A549 (cell line): Measurements from ENCODE around the gene NGEF. TPM values are rescaled to one million over a fixed set of nuclear protein-coding genes. Genes with fewer than 3 reads are reported as not detected.

Experiments used
- ATAC-seq, 2 experiments: fragments of 200-7000 bp in 1 of 2; fragments of >200 bp in 1 of 2; cut with Nextera tagmentation in 1 of 2; cut with Tn5 transposase in 1 of 2; 3 replicates each; pipeline versions ENCODE4 v1.8.0 to v1.9.1; 2018 to 2020; ENCODE audit warnings: mild to moderate bottlenecking in 1 of 2, moderate library complexity in 1 of 2
- CTCF ChIA-PET: fragments of 300-600 bp; sonication (Branson Sonifier 250); formaldehyde crosslinking; extraction: SDS; loops from one replicate; lab custom pipeline; 2021; ENCODE audit warnings: antibody characterized with exemption, inconsistent platforms; lab: Yijun Ruan, JAX
- POLR2A ChIA-PET: fragments of 350-600 bp; formaldehyde crosslinking; extraction: SDS; loops from one replicate; lab custom pipeline; 2021; ENCODE audit warnings: antibody characterized with exemption, inconsistent platforms; lab: Yijun Ruan, JAX
- DNase-seq, 2 experiments: peaks; one replicate each; pipeline versions ENCODE4 v3.0.0 to v3.0.0-alpha.2; 2011 to 2016; ENCODE audit warnings: low read depth in 1 of 2, low spot score in 1 of 2
- FAIRE-seq: peaks from 2 replicates; lab custom pipeline; 2011; peaks lifted over from hg19 to GRCh38; lab: Jason Lieb, UNC
- H3K27ac ChIP-seq, 2 experiments: fragments of >200 bp; sonication (Bioruptor Twin); formaldehyde crosslinking; 3 replicates each; pipeline ENCODE4 v1.5.1; 2016 to 2017
- H3K4me1 ChIP-seq: fragments of >200 bp; sonication (Bioruptor Twin); formaldehyde crosslinking; 3 replicates; pipeline ENCODE4 v1.6.1; 2016
- H3K4me2 ChIP-seq: fragments of >200 bp; sonication (Bioruptor Twin); formaldehyde crosslinking; 3 replicates; pipeline ENCODE4 v1.6.1; 2016
- H3K4me3 ChIP-seq: fragments of >200 bp; sonication (Bioruptor Twin); formaldehyde crosslinking; 3 replicates; pipeline ENCODE4 v1.5.1; 2016
- H3K9me3 ChIP-seq: fragments of >200 bp; sonication (Bioruptor Twin); formaldehyde crosslinking; 3 replicates; pipeline ENCODE4 v1.6.1; 2016
- ATOH8 ChIP-seq: fragments of 250-450 bp; sonication (Bioruptor Pico); IDR thresholded peaks from 2 replicates; pipeline ENCODE4 v1.5.0; 2020; ENCODE audit warnings: low read depth, mild to moderate bottlenecking, moderate library complexity
- CBX2 ChIP-seq: fragments of 200-600 bp; sonication (generic); IDR thresholded peaks from 2 replicates; pipeline ENCODE4 v1.6.1; 2016; ENCODE audit warnings: low read depth, mild to moderate bottlenecking, borderline replicate concordance
- CBX8 ChIP-seq: fragments of 200-600 bp; sonication (generic); IDR thresholded peaks from 2 replicates; pipeline ENCODE4 v1.6.1; 2016
- CHD2 ChIP-seq: fragments of 150-350 bp; IDR thresholded peaks from 2 replicates; pipeline ENCODE4 v1.6.1; 2014; ENCODE audit warnings: low read length; ENCODE audit not compliant: partially characterized antibody
- CHD4 ChIP-seq: fragments of 200-600 bp; sonication (generic); IDR thresholded peaks from 2 replicates; pipeline ENCODE4 v1.6.1; 2016; ENCODE audit warnings: antibody characterized with exemption, mild to moderate bottlenecking, borderline replicate concordance
- E2F6 ChIP-seq: IDR thresholded peaks from 2 replicates; pipeline ENCODE4 v1.6.1; 2012; ENCODE audit warnings: low read depth, borderline replicate concordance
- EHF ChIP-seq: fragments of 250-450 bp; sonication (Bioruptor Pico); IDR thresholded peaks from 2 replicates; pipeline ENCODE4 v1.5.0; 2020; ENCODE audit warnings: mild to moderate bottlenecking
- FOSL2 ChIP-seq, 2 experiments: fragments of 450-650 bp in 1 of 2; fragments of >200 bp in 1 of 2; sonication (Bioruptor Twin) in 1 of 2; formaldehyde crosslinking; IDR thresholded peaks; 2 replicates each; pipeline versions ENCODE4 v1.5.0 to v1.6.1; 2016 to 2020; ENCODE audit warnings: mild to moderate bottlenecking in 1 of 2, moderate library complexity in 1 of 2
- FOXS1 ChIP-seq: fragments of 250-450 bp; sonication (Bioruptor Pico); IDR thresholded peaks from 2 replicates; pipeline ENCODE4 v1.5.0; 2020; ENCODE audit warnings: mild to moderate bottlenecking, moderate library complexity
- HMGXB4 ChIP-seq: fragments of 250-450 bp; sonication (Bioruptor Pico); IDR thresholded peaks from 2 replicates; pipeline ENCODE4 v1.5.0; 2021; ENCODE audit warnings: mild to moderate bottlenecking, moderate library complexity, borderline replicate concordance
- HOXA7 ChIP-seq: fragments of 250-450 bp; sonication (Bioruptor Pico); IDR thresholded peaks from 2 replicates; pipeline ENCODE4 v1.5.0; 2020; ENCODE audit warnings: mild to moderate bottlenecking, moderate library complexity
- HOXB13 ChIP-seq: fragments of 250-450 bp; sonication (Bioruptor Pico); IDR thresholded peaks from 2 replicates; pipeline ENCODE4 v1.5.0; 2020; ENCODE audit warnings: low read depth, mild to moderate bottlenecking, moderate library complexity
- JUN ChIP-seq, 2 experiments: fragments of >200 bp; sonication (Bioruptor Twin); formaldehyde crosslinking; IDR thresholded peaks; 2 replicates in 1 of 2; 3 replicates in 1 of 2; pipeline ENCODE4 v1.6.1; 2016 to 2017
- MAX ChIP-seq: IDR thresholded peaks from 2 replicates; pipeline ENCODE4 v1.6.1; 2012
- MYC ChIP-seq: IDR thresholded peaks from 2 replicates; pipeline ENCODE4 v1.6.1; 2012; ENCODE audit warnings: mild to moderate bottlenecking, inconsistent platforms, low read length, improper control_type of control experiment, borderline replicate concordance
- NFE2L2 ChIP-seq: fragments of 150-350 bp; conservative IDR thresholded peaks from 2 replicates; pipeline ENCODE4 v1.6.1; 2014; ENCODE audit warnings: low read length
- PBX3 ChIP-seq: IDR thresholded peaks from 2 replicates; pipeline ENCODE4 v1.6.1; 2012
- POLR2A ChIP-seq: IDR thresholded peaks from 2 replicates; pipeline ENCODE4 v1.6.1; 2012; ENCODE audit warnings: mild to moderate bottlenecking, low read length
- POLR2AphosphoS2 ChIP-seq: conservative IDR thresholded peaks from 2 replicates; pipeline ENCODE4 v1.6.1; 2012; ENCODE audit warnings: low read length, improper control_type of control experiment, inconsistent platforms
- RFX5 ChIP-seq: fragments of 450-650 bp; IDR thresholded peaks from 2 replicates; pipeline ENCODE4 v1.7.1; 2014; ENCODE audit warnings: antibody characterized with exemption, mild to moderate bottlenecking, moderate library complexity
- SMC3 ChIP-seq: fragments of >200 bp; sonication (Bioruptor Twin); formaldehyde crosslinking; IDR thresholded peaks from 3 replicates; pipeline ENCODE4 v1.6.1; 2018; ENCODE audit warnings: inconsistent platforms
- SREBF2 ChIP-seq: fragments of 450-650 bp; IDR thresholded peaks from 2 replicates; pipeline ENCODE4 v1.6.1; 2014; ENCODE audit warnings: mild to moderate bottlenecking, moderate library complexity
- TP53 ChIP-seq: fragments of 250-450 bp; sonication (Bioruptor Pico); IDR thresholded peaks from 2 replicates; pipeline ENCODE4 v1.5.0; 2021; ENCODE audit warnings: mild to moderate bottlenecking, moderate library complexity
- ZFP36 ChIP-seq: fragments of 450-650 bp; IDR thresholded peaks from 2 replicates; pipeline ENCODE4 v1.6.1; 2014; ENCODE audit warnings: borderline replicate concordance; ENCODE audit not compliant: partially characterized antibody
- ZNF302 ChIP-seq: fragments of 250-450 bp; sonication (Bioruptor Pico); IDR thresholded peaks from 2 replicates; pipeline ENCODE4 v1.9.0; 2021; ENCODE audit warnings: inconsistent platforms, mild to moderate bottlenecking, moderate library complexity
- WGBS: methylation state at CpG from one replicate; pipeline ENCODE4 v1.1.6; 2017; ENCODE audit errors: missing lambda C conversion rate; 5-methylcytosine and 5-hydroxymethylcytosine counted together
- polyA plus RNA-seq, 4 experiments: library from polyadenylated mRNA; depleted of rRNA in 3 of 4; stranded (reverse); fragments of >200 nt; fragmentation: RNase III in 1 of 4; extraction: RNeasy Plus Mini Kit Qiagen cat#74134 plus additional on column Dnase treatment in 1 of 4; gene quantifications; 2 replicates in 3 of 4; 3 replicates in 1 of 4; pipeline ENCODE4 v1.2.3, GENCODE V29; 2011 to 2017

The NGEF gene
- polyA plus RNA-seq, 2 of the 4 experiments (the other 2 are of a cell fraction), result 8.1 to 9.7 TPM

- no peak for TF ChIP-seq CBX8
- TF ChIP-seq PBX3, result no peak
- no peak for TF ChIP-seq CHD4
- TF ChIP-seq CBX2, result no peak
- no peak for TF ChIP-seq TP53 (CRISPR knock-in tag)
- TF ChIP-seq ZNF302 (CRISPR knock-in tag), result no peak
- no peak for TF ChIP-seq SREBF2
- TF ChIP-seq HOXB13 (CRISPR knock-in tag), result no peak
Observed at GRCh38 chr2:232883116-232883721, 129.8 kb downstream of the NGEF start (continued).

- POLR2A ChIA-PET, result interaction anchor here (0.6 kb wide), 1 partner anchor 371 kb away, joined by 3 read pairs; no protein-coding TSS in a partner anchor
- H3K9me3 ChIP-seq, result no peaks in the 10 kb centered on the region
- TF ChIP-seq POLR2AphosphoS2, result no peak
- TF ChIP-seq PBX3, result no peak
- no peak for TF ChIP-seq ATOH8 (CRISPR knock-in tag)
- no peak for TF ChIP-seq RFX5
- no peak for TF ChIP-seq MYC
- TF ChIP-seq ZFP36, result no peak
- no peak for TF ChIP-seq FOXS1 (CRISPR knock-in tag)
- TF ChIP-seq HOXA7 (CRISPR knock-in tag), result no peak
- no peak for TF ChIP-seq HMGXB4 (CRISPR knock-in tag)
- FAIRE-seq (no peak), DNase-seq (no peak), ATAC-seq (no peak)
- 89% methylated on average over 11 of the region's 20 CpGs for WGBS
- H3K4me1 ChIP-seq, result peaks cover 33% of the 10 kb centered on the region
- H3K4me2 ChIP-seq, result no peak overlapping the region
- H3K4me3 ChIP-seq, result no peak overlapping the region
- H3K27ac ChIP-seq, result 0 out of 6 replicates have a peak overlapping the region, but pooled peaks of 1 of the 2 experiments have one; percentile 13
- CTCF ChIA-PET, result interaction anchor here (1.1 to 2.1 kb wide), 3 partner anchors 29 to 172 kb away, joined by 3 to 10 read pairs (median 6); no protein-coding TSS in a partner anchor
Observed at GRCh38 chr2:232882505-232883115, 130.4 kb downstream of the NGEF start.

- Histone ChIP-seq H3K4me3 (no peak overlapping the region), H3K4me2 (no peak overlapping the region), H3K27ac (no peak overlapping the region), H3K4me1 (peaks cover 33% of the 10 kb centered on the region), H3K9me3 (no peaks in the 10 kb centered on the region)
- POLR2A ChIA-PET, result interaction anchor here (0.6 to 1.6 kb wide), 2 partner anchors 369 to 371 kb away, joined by 3 read pairs; partner anchors contain the start of gene ATG16L1
- ATAC-seq (no peak), FAIRE-seq (no peak), DNase-seq (no peak)
- WGBS, result 99% methylated on average over 13 of the region's 17 CpGs
- CTCF ChIA-PET, result interaction anchor here (1.0 to 2.1 kb wide), 6 partner anchors 9 to 172 kb away, joined by 3 to 10 read pairs (median 4); no protein-coding TSS in a partner anchor
- TF ChIP-seq CHD2, result no peak
- no peak for TF ChIP-seq EHF (CRISPR knock-in tag)
- no peak for TF ChIP-seq JUN (IDR thresholded peaks at IDR 0.05)
- no peak for TF ChIP-seq SMC3
- TF ChIP-seq FOSL2 (IDR thresholded peaks at IDR 0.05), result no peak
- TF ChIP-seq FOSL2 (CRISPR knock-in tag; IDR thresholded peaks at IDR 0.05), result no peak
- no peak for TF ChIP-seq ATOH8 (CRISPR knock-in tag)
- no peak for TF ChIP-seq E2F6
- TF ChIP-seq SREBF2, result no peak
- TF ChIP-seq POLR2A, result no peak
- TF ChIP-seq HOXA7 (CRISPR knock-in tag), result no peak
- TF ChIP-seq MAX, result no peak
- TF ChIP-seq NFE2L2, result no peak
- no peak for TF ChIP-seq MYC
- TF ChIP-seq CHD4, result no peak
Observed at GRCh38 chr2:232882085-232882484, 131.0 kb downstream of the NGEF start.
